Transverse colon (tissue), 4 donors: ENCODE data around the gene HSD3B1. TPM values are rescaled to one million over a fixed set of nuclear protein-coding genes. Genes with fewer than 3 reads are reported as not detected.

Source experiments
- DNase-seq: peaks from one replicate; pipeline ENCODE4 v3.0.0-alpha.2; 2019
- H3K27ac ChIP-seq, 4 donors: fragments of 200-600 bp; sonication (generic); 2 replicates each; pipeline ENCODE4 v1.5.1; 2016 to 2018; ENCODE audit warnings: inconsistent platforms in 4 of 4
- H3K27me3 ChIP-seq: fragments of 200-600 bp; sonication (generic); 2 replicates; pipeline ENCODE4 v1.5.1; 2017; ENCODE audit warnings: inconsistent platforms
- H3K36me3 ChIP-seq, 4 donors: fragments of 200-600 bp; sonication (generic); 2 replicates each; pipeline ENCODE4 v1.5.1; 2017 to 2019; ENCODE audit warnings: inconsistent platforms in 4 of 4
- H3K4me1 ChIP-seq, 4 donors: fragments of 200-600 bp; sonication (generic); 2 replicates each; pipeline ENCODE4 v1.5.1; 2017 to 2020; ENCODE audit warnings: inconsistent platforms in 4 of 4
- H3K4me3 ChIP-seq, 4 donors: fragments of 200-600 bp; sonication (generic); 1 replicate in 1 of 4; 2 replicates in 3 of 4; pipeline versions ENCODE4 v1.5.1 to v1.6.1; 2017 to 2019; ENCODE audit warnings: inconsistent platforms in 4 of 4
- H3K9me3 ChIP-seq, 2 donors: fragments of 200-600 bp; sonication (generic); 2 replicates each; pipeline ENCODE4 v1.5.1; 2017 to 2019; ENCODE audit warnings: inconsistent platforms in 2 of 2
- CTCF ChIP-seq, 5 experiments: fragments of 200-600 bp in 3 of 5; fragments of 450-650 bp in 2 of 5; sonication (generic) in 3 of 5; IDR thresholded peaks; 1 replicate in 2 of 5; 2 replicates in 3 of 5; pipeline ENCODE4 v1.5.1; 2016 to 2017; ENCODE audit warnings: antibody characterized with exemption in 5 of 5, inconsistent platforms in 3 of 5, mild to moderate bottlenecking in 2 of 5, moderate library complexity in 1 of 5
- EP300 ChIP-seq: sonication (generic); formaldehyde crosslinking; IDR thresholded peaks from one replicate; pipeline ENCODE4 v1.6.1; 2017; ENCODE audit warnings: antibody characterized with exemption, low read depth
- POLR2A ChIP-seq: fragments of 450-650 bp; IDR thresholded peaks from one replicate; pipeline ENCODE4 v1.6.1; 2016; ENCODE audit warnings: antibody characterized with exemption, mild to moderate bottlenecking, moderate library complexity
- POLR2AphosphoS5 ChIP-seq, 3 donors: sonication (generic); formaldehyde crosslinking; IDR thresholded peaks; one replicate each; pipeline ENCODE4 v1.6.1; 2016; ENCODE audit warnings: antibody characterized with exemption in 3 of 3
- WGBS, 2 donors: methylation state at CpG; one replicate each; pipeline ENCODE4 v1.1.5; 2018; ENCODE audit warnings: low coverage in 1 of 2; 5-methylcytosine and 5-hydroxymethylcytosine counted together
- in situ Hi-C, 4 donors: fragments of 200-750 bp; cut with MboI; loops; one replicate each; pipeline versions ENCODE4 v1.15.0 to v1.15.1; 2017; ENCODE audit warnings: low sequenced_read_pairs in 3 of 4, low pct_ligation_motif_present in 1 of 4, low pct_unique_long_range_greater_than_20kb in 1 of 4
- intact Hi-C: fragments of 100-400 bp; cut with DNase I; formaldehyde crosslinking; loops from one replicate; pipeline ENCODE4 v1.15.1; 2023; ENCODE audit warnings: low total_unique reads
- total RNA-seq, 4 donors: library from RNA; depleted of rRNA; stranded (reverse); fragments of >200 nt; gene quantifications; one replicate each; pipeline ENCODE4 v1.1.0, GENCODE V29; 2016

The HSD3B1 gene
- total RNA-seq, 4 donors from 2014 or later: 0.32 to 1.5 TPM; not detected in 2

DNA sequence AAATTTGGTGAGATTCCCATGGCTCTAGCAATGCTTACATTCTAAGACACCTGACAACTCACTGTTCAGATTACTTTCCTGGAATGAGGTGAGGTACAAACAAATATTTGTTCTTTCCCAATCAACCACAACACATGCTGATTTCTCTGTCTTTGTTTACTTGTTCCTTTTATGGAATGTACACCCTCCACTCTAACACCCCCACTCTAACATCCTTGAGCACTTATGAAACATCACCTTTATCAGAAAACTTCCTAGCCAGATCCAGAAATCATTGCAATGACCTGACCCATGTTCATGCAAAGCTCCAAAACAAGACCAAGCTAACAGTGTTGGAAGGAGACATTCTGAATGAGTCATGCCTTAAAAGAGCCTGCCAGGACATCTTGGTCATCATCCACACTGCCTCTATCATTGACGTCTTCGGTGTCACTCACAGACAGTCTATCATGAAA is 35.5 kb downstream of the HSD3B1 start:
- Histone ChIP-seq H3K27ac (no peak overlapping the region), H3K27me3 (no peaks in the 10 kb centered on the region), H3K4me1 (no peaks in the 10 kb centered on the region), H3K9me3 (no peaks in the 10 kb centered on the region), H3K36me3 (no peaks in the 10 kb centered on the region), H3K4me3 (no peak overlapping the region)
- in situ Hi-C loops (no loop called here), intact Hi-C loops (no loop called here)
- WGBS, 2 donors: 78 to 90% methylated on average over 2 of the region's 2 CpGs
- TF ChIP-seq POLR2A (no peak), POLR2AphosphoS5 (IDR thresholded peaks at IDR 0.05) (no peak), EP300 (no peak), CTCF (IDR thresholded peaks at IDR 0.05) (no peak)
- no peak for DNase-seq

DNA sequence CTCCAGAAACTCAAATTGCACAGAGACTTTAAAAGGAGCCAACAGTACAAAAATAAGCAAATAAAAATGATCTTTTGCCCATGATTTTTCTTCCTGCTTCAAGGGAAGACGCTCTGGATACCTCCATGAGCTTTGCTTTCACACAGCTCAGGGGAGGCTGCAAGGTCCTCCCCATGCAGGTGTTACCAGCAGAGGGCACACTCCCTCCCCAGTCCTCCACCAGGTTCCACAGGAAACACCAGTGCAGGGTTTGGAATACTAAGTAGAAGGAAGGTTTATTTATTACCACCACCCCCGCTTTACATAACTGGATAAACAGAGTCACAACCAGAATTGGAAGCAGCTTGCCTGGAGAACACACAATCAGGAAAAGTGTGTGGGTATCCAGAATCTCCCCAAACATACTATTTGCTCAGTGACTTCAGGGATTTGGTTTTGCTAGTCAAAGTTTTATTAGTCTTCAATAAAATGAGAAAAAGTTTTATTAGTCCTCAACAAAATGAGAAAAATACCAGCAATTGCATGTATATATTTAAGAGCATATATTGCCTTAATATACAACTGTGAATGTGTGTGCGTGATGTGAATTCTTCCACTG is 37.3 kb downstream of the HSD3B1 start:
- TF ChIP-seq POLR2AphosphoS5 (IDR thresholded peaks at IDR 0.05) (no peak), CTCF (IDR thresholded peaks at IDR 0.05) (peak in 4 of 5 experiments; percentile 17 to 34 (median 24))
- WGBS, 2 donors: 79 to 100% methylated on average over 1 to 3 of the region's 3 CpGs
- H3K9me3 ChIP-seq: no peaks in the 10 kb centered on the region
- intact Hi-C loops: no loop called here
- DNase-seq: peak; percentile 13
- no peaks in the 10 kb centered on the region for H3K4me1 ChIP-seq
- no peaks in the 10 kb centered on the region for H3K36me3 ChIP-seq
- in situ Hi-C loops: no loop called here
- no peak overlapping the region for H3K27ac ChIP-seq
- H3K4me3 ChIP-seq: no peak overlapping the region
- H3K27me3 ChIP-seq: no peaks in the 10 kb centered on the region

GRCh38 chr1:119546641-119547040 is 39.6 kb downstream of the HSD3B1 start:
- Histone ChIP-seq H3K4me1 (no peaks in the 10 kb centered on the region), H3K36me3 (no peaks in the 10 kb centered on the region), H3K9me3 (no peaks in the 10 kb centered on the region), H3K27ac (no peak overlapping the region), H3K4me3 (no peak overlapping the region), H3K27me3 (no peaks in the 10 kb centered on the region)
- in situ Hi-C loops: no loop called here
- intact Hi-C loops: no loop called here
- TF ChIP-seq CTCF (IDR thresholded peaks at IDR 0.05) (no peak), POLR2A (no peak), POLR2AphosphoS5 (IDR thresholded peaks at IDR 0.05) (no peak), EP300 (no peak)
- no peak for DNase-seq
- 69% methylated on average over 1 of the region's 1 CpG; no CpG with 5 or more reads in 1 of the 2 donors for WGBS, 2 donors

DNA sequence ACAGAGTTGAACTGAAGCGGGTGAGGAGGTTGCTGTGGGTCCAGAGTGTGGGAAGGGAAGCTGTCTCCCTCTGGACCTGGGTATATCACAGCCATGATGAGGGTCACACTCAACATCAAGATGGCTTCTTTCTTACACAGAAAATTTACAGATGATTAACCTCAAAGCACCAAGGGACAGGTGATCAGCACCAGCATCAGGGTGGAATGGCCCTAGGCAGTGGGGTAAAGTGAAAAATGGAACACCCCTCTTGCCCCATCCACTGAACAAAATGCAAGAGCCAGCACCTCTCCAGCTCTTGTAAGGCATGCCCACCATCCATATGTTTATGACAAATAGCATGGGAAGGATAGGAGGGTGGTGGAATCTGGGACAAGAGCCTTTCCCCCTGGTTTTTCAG is 40.3 kb downstream of the HSD3B1 start:
- TF ChIP-seq CTCF (IDR thresholded peaks at IDR 0.05): no peak
- TF ChIP-seq POLR2AphosphoS5 (IDR thresholded peaks at IDR 0.05): no peak
- no peak for TF ChIP-seq POLR2A
- no peak for TF ChIP-seq EP300
- WGBS, 2 donors: 87% methylated on average over 1 of the region's 1 CpG; no CpG with 5 or more reads in 1 of the 2 donors
- intact Hi-C loops: no loop called here
- Histone ChIP-seq H3K4me3 (no peak overlapping the region), H3K36me3 (no peaks in the 10 kb centered on the region), H3K9me3 (no peaks in the 10 kb centered on the region), H3K4me1 (no peaks in the 10 kb centered on the region), H3K27ac (no peak overlapping the region), H3K27me3 (no peaks in the 10 kb centered on the region)
- no peak for DNase-seq
- in situ Hi-C loops: no loop called here
